Neural cell (in vitro differentiated cells): Measurements from ENCODE around the gene PCDH18. TPM values are rescaled to one million over a fixed set of nuclear protein-coding genes. Genes with fewer than 3 reads are reported as not detected.

Experiments
- H2AFZ ChIP-seq: fragments of 200-600, 300-800 bp; sonication (generic), shearing (Covaris generic); 2 replicates; pipeline ENCODE4 v1.6.0; 2014; ENCODE audit warnings: low read depth, mild to moderate bottlenecking, antibody characterized with exemption, low read length, moderate library complexity
- H3F3A ChIP-seq: fragments of 200-600 bp; shearing (Covaris generic); 2 replicates; pipeline ENCODE4 v1.6.1; 2016; ENCODE audit warnings: mild to moderate bottlenecking, moderate library complexity, mixed read lengths, antibody characterized with exemption, low read length; ENCODE audit not compliant: insufficient read depth, poor library complexity, severe bottlenecking
- H3K27ac ChIP-seq: fragments of 200-600, 300-800 bp; sonication (generic), shearing (Covaris generic); 2 replicates; pipeline ENCODE4 v1.5.1; 2014; ENCODE audit warnings: mild to moderate bottlenecking, low read length, moderate library complexity
- H3K27me3 ChIP-seq: fragments of 300-800, 200-600 bp; sonication (generic), shearing (Covaris generic); 2 replicates; pipeline ENCODE4 v1.6.0; 2014; ENCODE audit warnings: mild to moderate bottlenecking, low read depth, low read length, moderate library complexity; ENCODE audit not compliant: insufficient read depth
- H3K36me3 ChIP-seq: fragments of 300-800, 200-600 bp; sonication (generic), shearing (Covaris generic); 2 replicates; pipeline ENCODE4 v1.5.1; 2014; ENCODE audit warnings: mild to moderate bottlenecking, antibody characterized with exemption, low read length, moderate library complexity; ENCODE audit not compliant: insufficient read depth
- H3K4me2 ChIP-seq: fragments of 300-800, 200-600 bp; sonication (generic), shearing (Covaris generic); 2 replicates; pipeline ENCODE4 v1.6.0; 2014; ENCODE audit warnings: mild to moderate bottlenecking, low read length
- H3K4me3 ChIP-seq: fragments of 300-800, 200-600 bp; sonication (generic), shearing (Covaris generic); 2 replicates; pipeline ENCODE4 v1.5.1; 2014; ENCODE audit warnings: mild to moderate bottlenecking, low read length, moderate library complexity
- H3K79me2 ChIP-seq: fragments of 200-600 bp; shearing (Covaris generic); replicated peaks from 2 replicates; pipeline ENCODE4 v1.6.0; 2014; ENCODE audit warnings: mild to moderate bottlenecking, low read length, moderate library complexity; ENCODE audit not compliant: insufficient read depth
- H3K9ac ChIP-seq: fragments of 300-800, 200-600 bp; sonication (generic), shearing (Covaris generic); 2 replicates; pipeline ENCODE4 v1.6.1; 2016; ENCODE audit warnings: mild to moderate bottlenecking, low read length, mixed read lengths
- H3K9me2 ChIP-seq: fragments of 200-600 bp; shearing (Covaris generic); 2 replicates; pipeline ENCODE4 v1.6.1; 2016; ENCODE audit warnings: mild to moderate bottlenecking, low read length, mixed read lengths; ENCODE audit not compliant: insufficient read depth
- H3K9me3 ChIP-seq: fragments of 200-600, 300-800 bp; sonication (generic), shearing (Covaris generic); 2 replicates; pipeline ENCODE4 v1.6.1; 2016; ENCODE audit warnings: mild to moderate bottlenecking, mixed run types, low read length, moderate library complexity, mixed read lengths
- H4K20me1 ChIP-seq: fragments of 200-600 bp; shearing (Covaris generic); 2 replicates; pipeline ENCODE4 v1.6.1; 2016; ENCODE audit warnings: mild to moderate bottlenecking, mixed run types; ENCODE audit not compliant: insufficient read depth
- EP300 ChIP-seq: fragments of 450-650 bp; conservative IDR thresholded peaks from 2 replicates; pipeline ENCODE4 v1.6.1; 2014; ENCODE audit warnings: antibody characterized with exemption, mild to moderate bottlenecking, moderate library complexity; ENCODE audit not compliant: poor library complexity, severe bottlenecking
- EZH2 ChIP-seq: fragments of 200-600, 300-800 bp; shearing (Covaris generic), sonication (generic); IDR thresholded peaks from 2 replicates; pipeline ENCODE4 v1.6.1; 2014; ENCODE audit warnings: antibody characterized with exemption, low read length, borderline replicate concordance, mild to moderate bottlenecking; ENCODE audit not compliant: insufficient read depth, poor library complexity, severe bottlenecking
- MXI1 ChIP-seq: fragments of 450-650 bp; conservative IDR thresholded peaks from 2 replicates; pipeline ENCODE4 v1.6.1; 2014; ENCODE audit warnings: antibody characterized with exemption, mild to moderate bottlenecking; ENCODE audit not compliant: poor library complexity, severe bottlenecking
- POLR2AphosphoS5 ChIP-seq: IDR thresholded peaks from 2 replicates; pipeline ENCODE4 v1.6.1; 2012
- RAD21 ChIP-seq: fragments of 450-650 bp; conservative IDR thresholded peaks from 2 replicates; pipeline ENCODE4 v1.6.1; 2014; ENCODE audit warnings: antibody characterized with exemption, mild to moderate bottlenecking, moderate library complexity
- SMC3 ChIP-seq: fragments of 450-650 bp; conservative IDR thresholded peaks from 2 replicates; pipeline ENCODE4 v1.6.1; 2014; ENCODE audit warnings: antibody characterized with exemption, mild to moderate bottlenecking, moderate library complexity; ENCODE audit not compliant: poor library complexity
- TAF1 ChIP-seq: IDR thresholded peaks from 2 replicates; pipeline ENCODE4 v1.6.1; 2012; ENCODE audit warnings: low read depth
- polyA plus RNA-seq: library from polyadenylated mRNA; depleted of rRNA; stranded (reverse); fragments of >200 nt; gene quantifications from 2 replicates; pipeline ENCODE4 v1.2.3, GENCODE V29; 2014
- TF ChIP-seq, protein P1 (sequence below): IDR thresholded peaks from 2 replicates; pipeline ENCODE4 v1.6.1; 2012; ENCODE audit warnings: borderline replicate concordance
- TF ChIP-seq, protein P2 (sequence below): fragments of 450-650 bp; IDR thresholded peaks from 2 replicates; pipeline ENCODE4 v1.5.1; 2014; ENCODE audit warnings: antibody characterized with exemption, mild to moderate bottlenecking, moderate library complexity; ENCODE audit not compliant: poor library complexity, severe bottlenecking

The PCDH18 gene
- polyA plus RNA-seq, 1 donor from 2014 or later = 0.09 TPM

DNA sequence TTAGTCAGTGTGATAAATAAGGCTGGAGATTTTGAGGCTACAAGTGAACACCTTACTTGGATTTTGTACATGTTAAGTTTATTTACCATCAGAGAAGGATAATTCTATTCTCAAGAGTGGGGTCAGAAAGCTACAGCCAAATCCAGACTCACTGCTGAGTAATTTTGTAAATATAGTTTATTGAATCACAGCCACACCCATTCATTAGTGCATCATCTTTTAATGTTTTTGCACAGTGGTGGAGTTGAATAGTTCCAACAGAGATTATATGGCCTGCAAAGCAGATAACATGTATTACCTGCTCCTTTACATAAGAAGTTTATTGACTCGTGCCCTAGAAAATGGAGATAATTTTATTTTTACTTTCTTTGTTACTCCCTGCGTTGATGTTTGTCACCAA is 60.4 kb downstream of the PCDH18 start:
- Histone ChIP-seq H3K36me3 (no peaks in the 10 kb centered on the region), H3K9me2 (no peaks in the 10 kb centered on the region), H3F3A (no peaks in the 10 kb centered on the region), H4K20me1 (no peaks in the 10 kb centered on the region), H3K9ac (no peak overlapping the region), H3K4me2 (no peak overlapping the region), H3K27ac (no peak overlapping the region), H3K9me3 (no peaks in the 10 kb centered on the region), H2AFZ (no peak overlapping the region), H3K27me3 (no peaks in the 10 kb centered on the region), H3K79me2 (no peaks in the 10 kb centered on the region), H3K4me3 (no peak overlapping the region)
- TF ChIP-seq TAF1 (no peak), POLR2AphosphoS5 (no peak), MXI1 (no peak), RAD21 (no peak), EP300 (no peak), SMC3 (no peak), EZH2 (no peak)
- TF ChIP-seq, protein P1, sequence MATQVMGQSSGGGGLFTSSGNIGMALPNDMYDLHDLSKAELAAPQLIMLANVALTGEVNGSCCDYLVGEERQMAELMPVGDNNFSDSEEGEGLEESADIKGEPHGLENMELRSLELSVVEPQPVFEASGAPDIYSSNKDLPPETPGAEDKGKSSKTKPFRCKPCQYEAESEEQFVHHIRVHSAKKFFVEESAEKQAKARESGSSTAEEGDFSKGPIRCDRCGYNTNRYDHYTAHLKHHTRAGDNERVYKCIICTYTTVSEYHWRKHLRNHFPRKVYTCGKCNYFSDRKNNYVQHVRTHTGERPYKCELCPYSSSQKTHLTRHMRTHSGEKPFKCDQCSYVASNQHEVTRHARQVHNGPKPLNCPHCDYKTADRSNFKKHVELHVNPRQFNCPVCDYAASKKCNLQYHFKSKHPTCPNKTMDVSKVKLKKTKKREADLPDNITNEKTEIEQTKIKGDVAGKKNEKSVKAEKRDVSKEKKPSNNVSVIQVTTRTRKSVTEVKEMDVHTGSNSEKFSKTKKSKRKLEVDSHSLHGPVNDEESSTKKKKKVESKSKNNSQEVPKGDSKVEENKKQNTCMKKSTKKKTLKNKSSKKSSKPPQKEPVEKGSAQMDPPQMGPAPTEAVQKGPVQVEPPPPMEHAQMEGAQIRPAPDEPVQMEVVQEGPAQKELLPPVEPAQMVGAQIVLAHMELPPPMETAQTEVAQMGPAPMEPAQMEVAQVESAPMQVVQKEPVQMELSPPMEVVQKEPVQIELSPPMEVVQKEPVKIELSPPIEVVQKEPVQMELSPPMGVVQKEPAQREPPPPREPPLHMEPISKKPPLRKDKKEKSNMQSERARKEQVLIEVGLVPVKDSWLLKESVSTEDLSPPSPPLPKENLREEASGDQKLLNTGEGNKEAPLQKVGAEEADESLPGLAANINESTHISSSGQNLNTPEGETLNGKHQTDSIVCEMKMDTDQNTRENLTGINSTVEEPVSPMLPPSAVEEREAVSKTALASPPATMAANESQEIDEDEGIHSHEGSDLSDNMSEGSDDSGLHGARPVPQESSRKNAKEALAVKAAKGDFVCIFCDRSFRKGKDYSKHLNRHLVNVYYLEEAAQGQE = no peak
- TF ChIP-seq, protein P2, sequence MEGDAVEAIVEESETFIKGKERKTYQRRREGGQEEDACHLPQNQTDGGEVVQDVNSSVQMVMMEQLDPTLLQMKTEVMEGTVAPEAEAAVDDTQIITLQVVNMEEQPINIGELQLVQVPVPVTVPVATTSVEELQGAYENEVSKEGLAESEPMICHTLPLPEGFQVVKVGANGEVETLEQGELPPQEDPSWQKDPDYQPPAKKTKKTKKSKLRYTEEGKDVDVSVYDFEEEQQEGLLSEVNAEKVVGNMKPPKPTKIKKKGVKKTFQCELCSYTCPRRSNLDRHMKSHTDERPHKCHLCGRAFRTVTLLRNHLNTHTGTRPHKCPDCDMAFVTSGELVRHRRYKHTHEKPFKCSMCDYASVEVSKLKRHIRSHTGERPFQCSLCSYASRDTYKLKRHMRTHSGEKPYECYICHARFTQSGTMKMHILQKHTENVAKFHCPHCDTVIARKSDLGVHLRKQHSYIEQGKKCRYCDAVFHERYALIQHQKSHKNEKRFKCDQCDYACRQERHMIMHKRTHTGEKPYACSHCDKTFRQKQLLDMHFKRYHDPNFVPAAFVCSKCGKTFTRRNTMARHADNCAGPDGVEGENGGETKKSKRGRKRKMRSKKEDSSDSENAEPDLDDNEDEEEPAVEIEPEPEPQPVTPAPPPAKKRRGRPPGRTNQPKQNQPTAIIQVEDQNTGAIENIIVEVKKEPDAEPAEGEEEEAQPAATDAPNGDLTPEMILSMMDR = no peak

DNA sequence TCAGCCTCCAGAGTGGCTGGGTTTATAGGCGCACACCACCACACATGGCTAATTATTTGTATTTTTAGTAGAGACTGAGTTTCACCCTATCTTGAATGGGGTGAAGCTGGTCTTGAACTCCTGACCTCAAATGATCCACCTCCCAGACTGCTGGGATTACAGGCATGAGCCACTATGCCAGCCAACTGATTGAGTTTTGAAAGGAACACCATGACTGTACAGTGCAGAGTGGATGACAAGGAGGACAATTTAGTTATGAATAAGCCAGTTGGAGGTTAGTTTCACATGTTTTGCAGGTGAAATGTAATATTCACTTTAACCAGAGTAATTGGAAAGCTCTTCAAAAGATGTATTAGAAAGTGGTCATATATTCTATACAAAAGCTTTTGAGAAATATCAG is 60.8 kb downstream of the PCDH18 start:
- Histone ChIP-seq H4K20me1 (no peaks in the 10 kb centered on the region), H3K27me3 (no peaks in the 10 kb centered on the region), H2AFZ (no peak overlapping the region), H3K27ac (no peak overlapping the region), H3K4me2 (no peak overlapping the region), H3F3A (no peaks in the 10 kb centered on the region), H3K79me2 (no peaks in the 10 kb centered on the region), H3K9ac (no peak overlapping the region), H3K9me3 (no peaks in the 10 kb centered on the region), H3K9me2 (no peaks in the 10 kb centered on the region), H3K36me3 (no peaks in the 10 kb centered on the region), H3K4me3 (no peak overlapping the region)
- TF ChIP-seq, protein P1 = no peak
- no peak for TF ChIP-seq MXI1
- no peak for TF ChIP-seq TAF1
- no peak for TF ChIP-seq EP300
- TF ChIP-seq POLR2AphosphoS5 = no peak
- TF ChIP-seq, protein P2 = no peak
- no peak for TF ChIP-seq EZH2
- TF ChIP-seq SMC3 = no peak
- no peak for TF ChIP-seq RAD21
